Measurements from ENCODE around the gene DDAH1. TPM values are rescaled to one million over a fixed set of nuclear protein-coding genes. Genes with fewer than 3 reads are reported as not detected.
A peak's percentile ranks its signal among the peaks of the same experiment; 100 is the strongest.

DDAH1 gene
- polyA plus RNA-seq, 2 of the 4 experiments (the other 2 are of a cell fraction), result 5.7 to 12.6 TPM

DNA sequence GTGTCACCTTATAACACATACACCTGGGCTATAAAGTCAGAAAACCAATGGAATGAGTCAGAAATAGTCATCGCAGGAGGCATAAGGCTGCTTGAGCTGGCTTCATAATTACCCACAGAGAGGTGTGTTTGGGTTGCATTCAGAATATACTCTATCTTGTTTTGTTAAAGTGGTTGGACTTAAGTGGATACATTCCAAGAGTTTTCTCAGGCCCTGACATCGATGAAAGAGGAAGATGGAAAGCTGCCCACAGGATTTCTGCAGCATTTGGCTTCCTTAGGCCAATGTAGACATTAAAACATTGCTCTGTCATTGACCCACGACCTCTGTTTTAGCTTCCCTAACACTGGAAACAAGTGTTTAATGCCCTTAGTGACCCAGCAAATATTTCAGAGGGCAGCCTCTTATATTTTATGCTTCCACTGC lies 169.9 kb downstream of the DDAH1 start:
- ChIA-PET CTCF (interaction anchor here (1.7 to 4.6 kb wide), 2 partner anchors 13 kb away, joined by 8 to 46 read pairs; no protein-coding TSS in a partner anchor), POLR2A (no interaction called here)
- H3K27ac ChIP-seq, result peak overlapping the region in 1 of 2 experiments; percentile 15; a peak in 1 of 6 replicates

DNA sequence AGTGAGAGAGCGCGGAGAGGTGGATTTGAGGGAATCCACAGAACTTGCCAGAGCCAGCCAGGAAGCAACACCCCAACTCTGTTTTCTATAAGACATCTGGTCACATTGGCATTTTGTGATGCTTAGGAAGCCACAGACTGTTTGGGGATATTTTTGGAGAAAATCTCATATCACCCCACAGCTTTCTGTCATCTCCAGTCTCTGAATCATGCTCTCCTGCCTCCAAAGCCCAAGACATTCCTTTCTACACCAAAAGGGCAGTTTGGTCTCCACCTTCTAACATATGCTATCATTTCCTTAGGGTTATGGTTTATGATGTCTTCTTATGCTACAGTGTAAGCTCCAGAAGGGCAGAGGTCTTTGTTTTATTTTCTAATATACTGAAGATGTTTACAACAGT lies 174.1 kb downstream of the DDAH1 start:
- ChIA-PET CTCF (interaction anchor here (1.1 to 2.4 kb wide), 2 partner anchors 17 to 31 kb away, joined by 5 to 9 read pairs; partner anchors contain the start of gene C1orf52), POLR2A (interaction anchor here (1.9 kb wide), 1 partner anchor 14 kb away, joined by 10 read pairs; the partner anchor contains the start of gene BCL10)
- H3K4me2 ChIP-seq, result no peak overlapping the region
- H3K27ac ChIP-seq, result peak overlapping the region in 1 of 2 experiments; percentile 67; a peak in 4 of 6 replicates
- H3K9me3 ChIP-seq, result no peaks in the 10 kb centered on the region
- no peak overlapping the region for H3K4me3 ChIP-seq
- FAIRE-seq, result no peak
- no peak for DNase-seq (ENCODE audit: low read depth in 1 of 2, low spot score in 1 of 2)
- 87% methylated on average over 2 of the region's 2 CpGs for WGBS (ENCODE audit: missing lambda C conversion rate)
- ATAC-seq, result no peak
- no peak for TF ChIP-seq HEYL (CRISPR knock-in tag; IDR thresholded peaks at IDR 0.05)
- TF ChIP-seq, protein P1, sequence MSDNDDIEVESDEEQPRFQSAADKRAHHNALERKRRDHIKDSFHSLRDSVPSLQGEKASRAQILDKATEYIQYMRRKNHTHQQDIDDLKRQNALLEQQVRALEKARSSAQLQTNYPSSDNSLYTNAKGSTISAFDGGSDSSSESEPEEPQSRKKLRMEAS (IDR thresholded peaks at IDR 0.05), result no peak
- no peak for TF ChIP-seq MAFK (IDR thresholded peaks at IDR 0.05; ENCODE audit: partially characterized antibody)
- no peak for TF ChIP-seq CHD4 (IDR thresholded peaks at IDR 0.05; ENCODE audit: borderline replicate concordance)
- TF ChIP-seq EP300 (IDR thresholded peaks at IDR 0.05), result no peak
- no peak for TF ChIP-seq ZSCAN20 (CRISPR knock-in tag; IDR thresholded peaks at IDR 0.05)
- no peak for TF ChIP-seq NR3C1 (IDR thresholded peaks at IDR 0.05)
- TF ChIP-seq HDAC2 (IDR thresholded peaks at IDR 0.05), result no peak
- no peak for TF ChIP-seq RARB (CRISPR knock-in tag; IDR thresholded peaks at IDR 0.05)
- TF ChIP-seq, protein P2, sequence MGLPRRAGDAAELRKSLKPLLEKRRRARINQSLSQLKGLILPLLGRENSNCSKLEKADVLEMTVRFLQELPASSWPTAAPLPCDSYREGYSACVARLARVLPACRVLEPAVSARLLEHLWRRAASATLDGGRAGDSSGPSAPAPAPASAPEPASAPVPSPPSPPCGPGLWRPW (IDR thresholded peaks at IDR 0.05), result no peak
- TF ChIP-seq MYC (IDR thresholded peaks at IDR 0.05; ENCODE audit: borderline replicate concordance, low read length), result no peak
- TF ChIP-seq MAZ (IDR thresholded peaks at IDR 0.05; ENCODE audit: borderline replicate concordance, low read depth, low read length), result no peak
- no peak for TF ChIP-seq CBX8 (IDR thresholded peaks at IDR 0.05)
- no peak for TF ChIP-seq FOSL2 (IDR thresholded peaks at IDR 0.05)
- no peak for TF ChIP-seq FOSL2 (CRISPR knock-in tag; IDR thresholded peaks at IDR 0.05)
- TF ChIP-seq BHLHE40 (IDR thresholded peaks at IDR 0.05; ENCODE audit: low read depth, low read length), result no peak
- no peak for TF ChIP-seq NPAS2 (CRISPR knock-in tag; IDR thresholded peaks at IDR 0.05; ENCODE audit: borderline replicate concordance)
- peaks cover 23% of the 10 kb centered on the region for H3K4me1 ChIP-seq

More for the DNA sequence above, 169.9 kb downstream of the DDAH1 start:
- peaks cover 28% of the 10 kb centered on the region for H3K4me1 ChIP-seq
- no peak for TF ChIP-seq HEYL (CRISPR knock-in tag; IDR thresholded peaks at IDR 0.05)
- no peak for TF ChIP-seq HOXA7 (CRISPR knock-in tag; IDR thresholded peaks at IDR 0.05)
- TF ChIP-seq RNF2 (IDR thresholded peaks at IDR 0.05; ENCODE audit: borderline replicate concordance, low read depth), result no peak
- TF ChIP-seq, protein P3, sequence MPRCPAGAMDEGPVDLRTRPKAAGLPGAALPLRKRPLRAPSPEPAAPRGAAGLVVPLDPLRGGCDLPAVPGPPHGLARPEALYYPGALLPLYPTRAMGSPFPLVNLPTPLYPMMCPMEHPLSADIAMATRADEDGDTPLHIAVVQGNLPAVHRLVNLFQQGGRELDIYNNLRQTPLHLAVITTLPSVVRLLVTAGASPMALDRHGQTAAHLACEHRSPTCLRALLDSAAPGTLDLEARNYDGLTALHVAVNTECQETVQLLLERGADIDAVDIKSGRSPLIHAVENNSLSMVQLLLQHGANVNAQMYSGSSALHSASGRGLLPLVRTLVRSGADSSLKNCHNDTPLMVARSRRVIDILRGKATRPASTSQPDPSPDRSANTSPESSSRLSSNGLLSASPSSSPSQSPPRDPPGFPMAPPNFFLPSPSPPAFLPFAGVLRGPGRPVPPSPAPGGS (IDR thresholded peaks at IDR 0.05), result no peak
- TF ChIP-seq RAD21 (conservative IDR thresholded peaks at IDR 0.05 in 1 of 2, IDR thresholded peaks at IDR 0.05 in 1 of 2), result no peak
- no peak for TF ChIP-seq JUN (IDR thresholded peaks at IDR 0.05)
- TF ChIP-seq, protein P4, sequence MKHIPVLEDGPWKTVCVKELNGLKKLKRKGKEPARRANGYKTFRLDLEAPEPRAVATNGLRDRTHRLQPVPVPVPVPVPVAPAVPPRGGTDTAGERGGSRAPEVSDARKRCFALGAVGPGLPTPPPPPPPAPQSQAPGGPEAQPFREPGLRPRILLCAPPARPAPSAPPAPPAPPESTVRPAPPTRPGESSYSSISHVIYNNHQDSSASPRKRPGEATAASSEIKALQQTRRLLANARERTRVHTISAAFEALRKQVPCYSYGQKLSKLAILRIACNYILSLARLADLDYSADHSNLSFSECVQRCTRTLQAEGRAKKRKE (CRISPR knock-in tag; IDR thresholded peaks at IDR 0.05; ENCODE audit: low read depth), result no peak
- no peak for TF ChIP-seq ZFP36 (IDR thresholded peaks at IDR 0.05; ENCODE audit: borderline replicate concordance, partially characterized antibody)
- TF ChIP-seq EHMT2 (IDR thresholded peaks at IDR 0.05; ENCODE audit: low read depth), result no peak
- no peak for TF ChIP-seq TP53 (CRISPR knock-in tag; IDR thresholded peaks at IDR 0.05)
- no peak for TF ChIP-seq NPAS2 (CRISPR knock-in tag; IDR thresholded peaks at IDR 0.05; ENCODE audit: borderline replicate concordance)
- TF ChIP-seq BHLHE40 (IDR thresholded peaks at IDR 0.05; ENCODE audit: low read depth, low read length), result no peak
- TF ChIP-seq RFX5 (IDR thresholded peaks at IDR 0.05), result no peak
- TF ChIP-seq, protein P5, sequence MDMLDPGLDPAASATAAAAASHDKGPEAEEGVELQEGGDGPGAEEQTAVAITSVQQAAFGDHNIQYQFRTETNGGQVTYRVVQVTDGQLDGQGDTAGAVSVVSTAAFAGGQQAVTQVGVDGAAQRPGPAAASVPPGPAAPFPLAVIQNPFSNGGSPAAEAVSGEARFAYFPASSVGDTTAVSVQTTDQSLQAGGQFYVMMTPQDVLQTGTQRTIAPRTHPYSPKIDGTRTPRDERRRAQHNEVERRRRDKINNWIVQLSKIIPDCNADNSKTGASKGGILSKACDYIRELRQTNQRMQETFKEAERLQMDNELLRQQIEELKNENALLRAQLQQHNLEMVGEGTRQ (IDR thresholded peaks at IDR 0.05), result no peak
- TF ChIP-seq, protein P6, sequence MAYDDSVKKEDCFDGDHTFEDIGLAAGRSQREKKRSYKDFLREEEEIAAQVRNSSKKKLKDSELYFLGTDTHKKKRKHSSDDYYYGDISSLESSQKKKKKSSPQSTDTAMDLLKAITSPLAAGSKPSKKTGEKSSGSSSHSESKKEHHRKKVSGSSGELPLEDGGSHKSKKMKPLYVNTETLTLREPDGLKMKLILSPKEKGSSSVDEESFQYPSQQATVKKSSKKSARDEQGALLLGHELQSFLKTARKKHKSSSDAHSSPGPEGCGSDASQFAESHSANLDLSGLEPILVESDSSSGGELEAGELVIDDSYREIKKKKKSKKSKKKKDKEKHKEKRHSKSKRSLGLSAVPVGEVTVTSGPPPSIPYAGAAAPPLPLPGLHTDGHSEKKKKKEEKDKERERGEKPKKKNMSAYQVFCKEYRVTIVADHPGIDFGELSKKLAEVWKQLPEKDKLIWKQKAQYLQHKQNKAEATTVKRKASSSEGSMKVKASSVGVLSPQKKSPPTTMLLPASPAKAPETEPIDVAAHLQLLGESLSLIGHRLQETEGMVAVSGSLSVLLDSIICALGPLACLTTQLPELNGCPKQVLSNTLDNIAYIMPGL (CRISPR knock-in tag; IDR thresholded peaks at IDR 0.05; ENCODE audit: borderline replicate concordance), result no peak
- 43% methylated on average over 3 of the region's 3 CpGs for WGBS (ENCODE audit: missing lambda C conversion rate)
- DNase-seq (ENCODE audit: low read depth in 1 of 2, low spot score in 1 of 2), result no peak
- ATAC-seq, result no peak
- no peak for FAIRE-seq
- H3K4me3 ChIP-seq, result no peak overlapping the region
- no peak overlapping the region for H3K4me2 ChIP-seq
- no peaks in the 10 kb centered on the region for H3K9me3 ChIP-seq
